ENCODE results near the gene PUM1.

PUM1 gene

GRCh38 chr1:30928171-30928570, 137.3 kb downstream of the PUM1 start:
- DNase-seq = no peak

DNA sequence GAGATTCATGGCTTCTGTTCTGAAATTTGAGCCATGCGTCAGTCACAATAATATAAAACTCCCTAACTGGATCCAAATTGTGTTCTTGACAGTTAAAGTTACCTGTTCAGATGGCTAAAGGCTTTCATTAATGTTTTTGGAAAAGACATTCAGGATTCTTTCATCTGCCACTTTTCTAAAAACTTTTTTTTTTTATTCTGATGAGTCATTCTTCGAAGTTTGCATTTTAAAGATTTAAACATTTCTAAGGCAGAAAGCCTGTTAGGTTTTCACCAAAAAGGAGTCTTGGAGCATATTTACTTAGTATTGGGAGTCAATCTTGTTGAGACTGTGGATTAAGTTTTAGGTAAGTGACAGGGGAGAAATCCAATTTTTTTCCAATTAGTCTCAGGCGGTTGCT, 138.1 kb downstream of the PUM1 start:
- no peak for DNase-seq

DNA sequence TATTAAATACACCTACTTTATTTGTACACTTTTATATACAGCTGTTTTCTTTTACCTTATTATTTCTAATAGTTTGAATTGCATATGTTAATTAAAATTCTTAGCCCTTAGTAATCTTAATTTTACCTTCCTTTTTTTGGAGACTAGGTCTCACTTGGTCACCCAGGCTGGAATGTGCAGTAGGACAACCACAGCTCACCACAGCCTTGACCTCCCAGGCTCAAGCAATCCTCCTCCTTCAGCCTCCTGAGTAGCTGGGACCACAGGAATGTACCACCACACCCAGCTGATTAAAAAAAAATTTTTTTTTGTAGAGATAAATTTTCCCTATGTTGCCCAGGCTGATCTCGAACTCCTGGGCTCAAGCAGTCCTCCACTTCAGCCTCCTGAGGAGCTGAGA, 141.9 kb downstream of the PUM1 start:
- DNase-seq = no peak

GRCh38 chr1:30920827-30921226, 144.7 kb downstream of the PUM1 start:
- no peak for DNase-seq

GRCh38 chr1:30919025-30919881, 146.3 kb downstream of the PUM1 start:
- DNase-seq = peak; percentile 82

DNA sequence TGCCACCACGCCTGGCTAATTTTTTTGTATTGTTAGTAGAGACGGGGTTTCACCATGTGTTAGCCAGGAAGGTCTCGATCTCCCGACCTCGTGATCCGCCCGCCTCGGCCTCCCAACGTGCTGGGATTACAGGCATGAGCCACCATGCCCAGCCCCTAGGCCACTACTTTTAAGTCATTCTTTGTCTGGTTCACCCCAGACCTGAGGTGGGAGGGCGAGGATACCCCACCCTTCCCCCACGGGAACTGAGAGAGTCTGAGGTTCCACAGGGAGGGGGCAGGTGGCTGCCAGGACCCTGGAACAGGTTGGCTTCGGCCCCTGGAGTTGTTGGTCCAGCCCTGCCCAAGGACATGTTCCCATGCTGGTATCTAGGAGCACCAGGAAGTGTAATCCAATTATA, 149.2 kb downstream of the PUM1 start:
- no peak for DNase-seq

DNA sequence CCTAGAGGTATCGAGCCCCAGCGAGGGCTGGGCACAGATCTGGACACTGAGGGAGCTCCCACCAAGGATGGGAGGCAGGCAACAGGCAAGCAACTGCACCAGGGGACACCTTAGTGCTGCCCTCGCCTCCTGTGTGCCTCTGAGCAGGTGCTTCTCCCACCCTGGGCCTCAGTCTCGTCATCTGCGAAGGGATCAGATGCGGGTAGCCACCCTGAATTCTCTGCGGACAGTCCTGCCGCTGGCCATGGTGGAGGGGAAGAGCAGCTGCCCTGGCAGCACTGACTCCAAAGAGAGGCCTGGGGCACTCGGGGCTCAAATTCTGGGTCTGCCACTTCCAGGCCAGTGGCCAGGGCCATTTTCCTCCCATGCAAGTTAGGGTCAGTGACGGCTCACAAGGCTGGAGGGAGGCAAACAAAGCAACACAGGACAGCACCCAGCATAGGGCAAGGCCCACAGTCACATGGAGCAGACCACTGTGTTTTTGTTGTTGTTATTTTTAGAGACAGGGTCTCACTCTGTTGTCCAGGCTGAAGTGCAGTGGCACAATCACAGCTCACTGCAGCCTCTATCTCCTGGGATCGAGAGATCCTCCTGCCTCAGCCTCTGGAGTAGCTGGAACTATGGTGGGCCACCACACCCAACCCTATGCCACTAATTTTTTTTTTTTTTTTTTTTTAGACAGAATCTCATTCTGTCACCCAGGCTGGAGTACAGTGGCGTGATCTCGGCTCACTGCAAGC, 149.9 kb downstream of the PUM1 start:
- no peak for DNase-seq

DNA sequence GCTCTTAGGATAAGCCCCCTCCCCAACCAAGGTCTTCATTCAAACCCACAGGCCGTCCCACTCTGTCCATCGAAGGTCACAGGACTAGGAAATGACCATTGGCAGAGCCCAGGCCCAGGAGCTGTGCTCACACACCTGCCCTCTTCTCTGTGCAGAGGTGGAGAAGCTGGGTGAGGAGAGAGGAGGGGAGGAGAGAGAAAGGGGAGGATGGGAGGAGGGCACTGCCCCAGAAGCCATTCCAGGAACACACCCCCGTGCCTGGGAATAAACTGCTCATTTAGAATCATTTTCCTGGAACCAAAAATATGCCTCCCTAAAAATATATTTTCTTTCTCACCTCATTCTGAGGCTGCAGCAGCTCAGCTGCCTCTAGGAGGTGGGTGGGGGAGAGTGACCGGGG, 150.6 kb downstream of the PUM1 start:
- no peak for DNase-seq

DNA sequence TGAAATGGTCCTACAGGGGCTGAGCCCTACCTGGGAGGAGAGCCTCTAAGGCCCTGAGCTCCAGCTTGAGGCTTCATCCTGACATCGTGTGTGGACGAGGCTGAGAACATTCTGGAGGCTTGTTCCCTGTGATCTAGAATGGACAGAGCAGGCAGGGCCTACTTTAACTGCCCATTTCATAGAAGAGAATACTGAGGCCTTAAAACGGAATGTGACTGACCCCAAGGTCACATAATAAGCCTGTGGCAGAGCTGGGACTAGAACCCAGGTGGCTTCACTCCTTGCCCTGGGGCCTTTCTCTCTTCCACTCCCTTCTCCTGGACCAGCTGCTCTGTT, 151.0 kb downstream of the PUM1 start:
- DNase-seq = no peak

DNA sequence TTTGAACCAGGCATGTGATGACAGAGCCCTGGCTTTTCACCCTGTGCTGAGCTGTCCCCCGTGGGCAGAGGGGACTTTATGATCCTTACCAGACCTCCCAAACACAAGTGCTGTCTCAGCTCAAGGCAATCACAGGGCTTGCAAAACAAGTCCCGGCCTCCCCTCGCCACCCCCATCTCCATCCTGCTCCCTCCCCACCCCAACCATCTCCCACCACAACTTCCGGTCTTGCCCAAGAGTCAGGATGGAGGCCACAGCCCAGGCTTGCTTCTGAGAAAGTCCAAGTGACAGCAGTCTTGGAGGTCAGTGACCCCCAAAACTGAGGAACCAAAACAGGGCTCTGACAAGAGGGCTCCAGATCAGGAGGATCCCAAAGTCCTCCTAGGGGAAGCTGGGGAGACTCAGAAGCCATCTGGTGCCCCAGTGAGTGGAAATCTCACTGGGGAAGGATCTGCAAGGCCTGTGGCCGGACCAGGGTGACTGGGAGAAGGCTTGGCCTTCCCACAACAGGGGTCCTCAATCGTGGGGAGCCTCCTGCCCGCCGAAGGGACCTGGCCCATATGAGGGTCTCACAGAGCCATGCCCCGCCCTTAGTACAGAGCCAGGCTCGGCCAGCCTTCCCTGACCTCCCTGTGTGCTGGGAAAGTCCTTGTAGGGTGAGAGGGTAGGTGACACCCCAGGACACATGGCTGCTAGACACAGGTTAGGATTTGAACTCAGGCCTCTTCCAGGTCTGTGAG, 152.4 kb downstream of the PUM1 start:
- peak; percentile 89 for DNase-seq

- no peak for DNase-seq
Observed at GRCh38 chr1:30912224-30912623, 153.3 kb downstream of the PUM1 start.

- peak; percentile 85 for DNase-seq
Observed at GRCh38 chr1:30911059-30911954, 154.2 kb downstream of the PUM1 start.

DNA sequence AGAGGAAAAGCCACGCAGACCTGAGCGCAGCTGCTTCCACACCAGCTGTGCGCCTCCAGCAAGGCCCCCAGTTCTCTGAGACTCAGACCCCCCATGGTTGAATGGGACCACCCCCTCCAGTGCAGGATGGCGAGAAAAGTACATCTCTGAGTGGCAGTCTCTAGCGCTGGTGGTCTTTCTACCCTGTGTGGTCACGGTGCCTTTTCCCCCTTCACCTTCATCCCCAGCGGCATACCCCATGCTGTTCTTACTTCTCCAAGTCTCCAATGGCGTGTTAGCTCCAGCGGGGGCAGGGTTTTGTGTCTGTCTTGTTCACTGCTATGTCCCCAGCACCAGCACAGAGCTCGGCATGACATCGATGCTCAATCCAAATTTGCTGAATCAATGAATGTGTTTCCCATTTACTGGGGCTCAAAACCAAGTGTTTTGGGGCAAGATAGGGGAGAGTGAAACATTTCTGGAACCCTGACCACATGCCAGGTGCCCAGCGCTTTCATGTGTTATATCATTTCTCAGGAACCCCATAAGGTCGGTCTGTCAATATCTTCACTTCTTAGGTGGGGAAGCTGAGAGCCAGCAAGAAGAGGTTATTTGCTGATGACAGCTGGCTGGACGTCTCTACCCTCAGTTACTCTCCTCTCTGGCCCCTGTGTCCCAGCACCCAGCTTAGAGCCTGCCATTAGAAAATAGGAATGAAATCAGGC, 156.0 kb downstream of the PUM1 start:
- DNase-seq = no peak

GRCh38 chr1:30908696-30909364, 156.7 kb downstream of the PUM1 start, which contains the start of gene SDC3:
Gene SDC3, minus strand, starts transcription at chr1:30908758. Its CDS starts 172 bp downstream, at chr1:30908586.
- peak; percentile 57 for DNase-seq

DNA sequence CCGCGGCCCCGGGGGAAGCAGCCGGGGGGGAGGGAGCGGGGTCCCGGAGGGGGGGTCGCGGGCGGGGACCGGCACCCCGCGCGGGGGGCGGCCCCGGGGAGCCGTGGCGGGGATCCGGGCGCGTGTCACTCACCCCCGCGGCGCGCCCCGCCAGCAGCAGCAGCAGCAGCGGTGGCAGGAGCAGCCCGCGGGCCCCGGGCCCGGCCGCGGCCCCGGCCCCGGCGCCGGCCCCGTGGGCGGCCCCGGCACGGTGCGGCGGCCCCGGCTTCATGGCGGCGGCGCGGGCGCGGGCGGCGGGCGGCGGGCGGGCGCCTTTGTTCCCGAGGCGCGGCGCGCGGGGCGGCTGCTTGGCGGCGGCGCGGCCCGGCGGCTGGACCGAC, 157.2 kb downstream of the PUM1 start:
- no peak for DNase-seq

- no peak for DNase-seq
Observed at GRCh38 chr1:30907481-30908315, 157.8 kb downstream of the PUM1 start.

DNA sequence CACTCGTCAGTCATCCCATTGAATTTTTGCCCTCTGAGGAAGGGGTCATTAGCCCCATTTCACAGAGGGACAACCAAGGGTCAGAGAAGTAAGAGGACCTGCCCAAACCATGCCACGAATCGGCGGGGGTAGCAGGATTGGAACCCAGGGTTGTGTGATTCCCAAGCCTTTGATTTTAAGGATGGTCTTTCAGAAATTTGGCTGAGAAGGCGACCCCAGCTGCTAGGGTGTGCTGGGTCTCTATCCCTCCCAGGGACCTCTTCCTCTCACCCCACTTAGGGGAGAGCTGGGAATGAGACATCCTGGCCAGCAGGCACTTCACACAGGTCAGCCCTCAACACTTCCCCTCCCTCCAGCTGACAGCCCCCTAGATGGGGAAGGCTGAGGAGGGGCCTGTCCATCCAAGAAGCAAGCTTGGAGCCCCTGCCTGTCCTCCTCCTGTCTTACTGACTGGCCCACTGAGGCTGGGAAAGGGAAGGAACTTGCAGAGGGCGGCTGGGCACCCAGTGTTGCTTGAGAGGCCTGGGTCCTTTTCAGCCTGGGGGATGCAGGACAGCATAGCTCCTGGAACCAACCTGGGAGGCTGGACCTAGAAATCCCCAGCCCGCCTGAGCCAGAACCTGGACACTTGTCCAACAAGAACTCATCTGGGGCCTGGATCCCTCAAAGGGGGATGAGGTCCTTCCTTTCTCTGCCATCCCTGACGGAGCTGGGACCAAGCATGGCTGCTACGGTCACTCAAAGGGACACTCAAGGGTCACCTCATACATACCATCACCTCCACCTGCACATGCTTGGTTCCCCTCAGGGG, 158.7 kb downstream of the PUM1 start:
- no peak for DNase-seq

GRCh38 chr1:30905916-30906620, 159.4 kb downstream of the PUM1 start:
- DNase-seq = no peak

DNA sequence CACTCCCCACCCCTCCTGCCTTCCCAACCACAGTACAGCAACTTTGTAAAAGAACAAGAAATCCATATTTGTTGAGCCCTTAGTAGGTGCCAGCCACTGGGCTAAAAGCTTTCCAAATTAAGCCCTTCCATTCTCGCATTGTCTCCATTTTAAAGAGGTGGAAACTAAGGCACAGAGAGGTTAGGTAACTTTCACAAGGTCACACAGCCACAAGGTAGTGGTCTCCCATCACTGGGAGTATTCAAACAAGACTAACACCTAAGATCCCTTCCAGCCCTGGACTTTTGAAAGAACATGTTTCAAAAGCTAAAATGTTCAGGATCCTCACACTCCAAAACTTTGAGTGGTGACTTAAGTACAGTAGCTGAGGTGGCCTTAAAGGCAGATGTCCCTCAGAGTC, 160.1 kb downstream of the PUM1 start:
- DNase-seq = no peak
